Lower leg skin (tissue), 3 donors: ENCODE measurements around the gene SUMO3.

ENCODE experiments used
- POLR2A ChIP-seq, 2 donors: fragments of 450-650 bp; IDR thresholded peaks; one replicate each; pipeline ENCODE4 v1.6.1; 2016 to 2017; ENCODE audit warnings: antibody characterized with exemption in 2 of 2, mild to moderate bottlenecking in 1 of 2, moderate library complexity in 1 of 2
- TF ChIP-seq, protein P1 (sequence below), 3 donors: fragments of 450-650 bp; IDR thresholded peaks; one replicate each; pipeline ENCODE4 v1.5.1; 2016; ENCODE audit warnings: antibody characterized with exemption in 3 of 3, mild to moderate bottlenecking in 3 of 3, moderate library complexity in 2 of 3

GRCh38 chr21:44829507-44830092 is 11.7 kb upstream of the SUMO3 start:
- no peak for TF ChIP-seq POLR2A (IDR thresholded peaks at IDR 0.05)
- TF ChIP-seq, protein P1, sequence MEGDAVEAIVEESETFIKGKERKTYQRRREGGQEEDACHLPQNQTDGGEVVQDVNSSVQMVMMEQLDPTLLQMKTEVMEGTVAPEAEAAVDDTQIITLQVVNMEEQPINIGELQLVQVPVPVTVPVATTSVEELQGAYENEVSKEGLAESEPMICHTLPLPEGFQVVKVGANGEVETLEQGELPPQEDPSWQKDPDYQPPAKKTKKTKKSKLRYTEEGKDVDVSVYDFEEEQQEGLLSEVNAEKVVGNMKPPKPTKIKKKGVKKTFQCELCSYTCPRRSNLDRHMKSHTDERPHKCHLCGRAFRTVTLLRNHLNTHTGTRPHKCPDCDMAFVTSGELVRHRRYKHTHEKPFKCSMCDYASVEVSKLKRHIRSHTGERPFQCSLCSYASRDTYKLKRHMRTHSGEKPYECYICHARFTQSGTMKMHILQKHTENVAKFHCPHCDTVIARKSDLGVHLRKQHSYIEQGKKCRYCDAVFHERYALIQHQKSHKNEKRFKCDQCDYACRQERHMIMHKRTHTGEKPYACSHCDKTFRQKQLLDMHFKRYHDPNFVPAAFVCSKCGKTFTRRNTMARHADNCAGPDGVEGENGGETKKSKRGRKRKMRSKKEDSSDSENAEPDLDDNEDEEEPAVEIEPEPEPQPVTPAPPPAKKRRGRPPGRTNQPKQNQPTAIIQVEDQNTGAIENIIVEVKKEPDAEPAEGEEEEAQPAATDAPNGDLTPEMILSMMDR (IDR thresholded peaks at IDR 0.05) = no peak
